GM10266 (cell line): Measurements from ENCODE around the gene P2RY14.

Experiments
- DNase-seq: peaks from one replicate; pipeline ENCODE4 v3.0.0; 2012; ENCODE audit errors: extremely low spot score
- CTCF ChIP-seq: IDR thresholded peaks from 2 replicates; pipeline ENCODE4 v1.5.1; 2012; ENCODE audit warnings: mild to moderate bottlenecking, low read depth; ENCODE audit not compliant: control insufficient read depth, insufficient read depth; ENCODE audit errors: missing control alignments

The P2RY14 gene

GRCh38 chr3:151206201-151206600, 72.1 kb downstream of the P2RY14 start:
- no peak for TF ChIP-seq CTCF
- no peak for DNase-seq

- DNase-seq, result no peak
- no peak for TF ChIP-seq CTCF
These were observed 72.9 kb downstream of the P2RY14 start for GRCh38 chr3:151205482-151205881.

GRCh38 chr3:151204530-151205402, 73.6 kb downstream of the P2RY14 start:
- no peak for TF ChIP-seq CTCF
- DNase-seq, result no peak

- DNase-seq, result peak; percentile 30
- no peak for TF ChIP-seq CTCF
These were observed 75.3 kb downstream of the P2RY14 start, which contains the start of gene GPR171 for GRCh38 chr3:151203051-151203420. Gene GPR171 (minus strand): TSS chr3:151203216. CDS start chr3:151199386, 3,830 bp downstream.

- no peak for TF ChIP-seq CTCF
- no peak for DNase-seq
These were observed 77.2 kb downstream of the P2RY14 start for GRCh38 chr3:151201051-151201730.

- no peak for TF ChIP-seq CTCF
- no peak for DNase-seq
These were observed 77.8 kb downstream of the P2RY14 start for GRCh38 chr3:151200586-151200985.

- TF ChIP-seq CTCF, result no peak
- no peak for DNase-seq
These were observed 78.5 kb downstream of the P2RY14 start for GRCh38 chr3:151199554-151200438.
